Ovary (tissue), 9 donors: ENCODE data around the gene ZNF524. TPM values are rescaled to one million over a fixed set of nuclear protein-coding genes. Genes with fewer than 3 reads are reported as not detected.

Experiments used
- DNase-seq, 5 donors: peaks; one replicate each; pipeline ENCODE4 v3.0.0-alpha.2; 2019 to 2020
- H3K27ac ChIP-seq, 2 donors: fragments of 200-600 bp; one replicate each; pipeline versions ENCODE4 v1.5.1 to v1.8.0; 2019 to 2022
- H3K27me3 ChIP-seq: fragments of 200-600 bp; one replicate; pipeline ENCODE4 v1.8.0; 2022
- H3K36me3 ChIP-seq: fragments of 200-600 bp; sonication (generic); one replicate; pipeline ENCODE4 v1.5.1; 2019
- H3K4me1 ChIP-seq: one replicate; pipeline ENCODE4 v1.8.1; 2013; ENCODE audit warnings: mild to moderate bottlenecking, moderate library complexity; ENCODE audit not compliant: insufficient read depth
- H3K4me3 ChIP-seq: fragments of 200-600 bp; sonication (generic); one replicate; pipeline ENCODE4 v1.5.1; 2017
- H3K9me3 ChIP-seq, 2 donors: fragments of 200-600 bp in 1 of 2; sonication (generic) in 1 of 2; one replicate each; pipeline versions ENCODE4 v1.5.1 to v1.8.1; 2013 to 2019; ENCODE audit warnings: mild to moderate bottlenecking in 1 of 2, moderate library complexity in 1 of 2
- EP300 ChIP-seq: sonication (generic); formaldehyde crosslinking; IDR thresholded peaks from one replicate; pipeline ENCODE4 v1.6.1; 2017; ENCODE audit warnings: antibody characterized with exemption
- POLR2A ChIP-seq: fragments of 450-650 bp; IDR thresholded peaks from one replicate; pipeline ENCODE4 v1.6.1; 2017; ENCODE audit warnings: antibody characterized with exemption, mild to moderate bottlenecking, moderate library complexity
- WGBS, 3 donors: extraction: QIAGEN DNeasy Blood & Tissue Kit in 1 of 3; methylation state at CpG; one replicate each; pipeline versions ENCODE4 v1.1.5 to v1.1.7; 2013 to 2017; 5-methylcytosine and 5-hydroxymethylcytosine counted together
- intact Hi-C, 4 donors: fragments of 100-400 bp; cut with DNase I; formaldehyde crosslinking; loops; one replicate each; pipeline versions ENCODE4 v1.11.0 to v1.15.1; 2022 to 2023
- polyA plus RNA-seq, 2 donors: library from polyadenylated mRNA; stranded (reverse); fragments of 200-250 nt in 1 of 2; fragments of 350-450 nt in 1 of 2; fragmentation: Illumina TruSeq in 1 of 2; extraction: RNeasy Lipid Tissue Mini Kit (QIAGEN cat#74804) in 1 of 2; gene quantifications; one replicate each; pipeline ENCODE4 v1.2.3, GENCODE V29; 2013 to 2014
- total RNA-seq, 7 donors: library from RNA; depleted of rRNA in 2 of 7; stranded (reverse); fragments of >200 nt in 2 of 7; fragmentation: NEBNext Ultra II Directional in 3 of 7; extraction: Animal tissue kit (Norgen Biotek cat#: 25700) in 3 of 7; gene quantifications; one replicate each; pipeline versions ENCODE4 v1.1.0 to v1.2.4, GENCODE V29; 2016 to 2023
- TF ChIP-seq, protein P1 (sequence below), 3 donors: fragments of 450-650 bp in 2 of 3; fragments of 200-600 bp in 1 of 3; IDR thresholded peaks; one replicate each; pipeline versions ENCODE4 v1.5.1 to v1.8.0; 2016 to 2022; ENCODE audit warnings: antibody characterized with exemption in 3 of 3, mild to moderate bottlenecking in 1 of 3
- donor health status: DM: no; HTN: no; CAD: no; lungs with moderate emphysema.
- donor health status: DM: no; HTN: no; CAD: no.
- donor health status: Bipolar disorder and iron deficiency.
- donor health status: DM: yes; HTN: yes; CAD: no.
- donor health status: DM: no; HTN: no; CAD: no.
- donor health status: DM: yes; HTN: yes; CAD: no.

The ZNF524 gene
- total and polyA plus RNA-seq, 9 donors, result 0.15 to 28.0 (median 17.8) TPM

DNA sequence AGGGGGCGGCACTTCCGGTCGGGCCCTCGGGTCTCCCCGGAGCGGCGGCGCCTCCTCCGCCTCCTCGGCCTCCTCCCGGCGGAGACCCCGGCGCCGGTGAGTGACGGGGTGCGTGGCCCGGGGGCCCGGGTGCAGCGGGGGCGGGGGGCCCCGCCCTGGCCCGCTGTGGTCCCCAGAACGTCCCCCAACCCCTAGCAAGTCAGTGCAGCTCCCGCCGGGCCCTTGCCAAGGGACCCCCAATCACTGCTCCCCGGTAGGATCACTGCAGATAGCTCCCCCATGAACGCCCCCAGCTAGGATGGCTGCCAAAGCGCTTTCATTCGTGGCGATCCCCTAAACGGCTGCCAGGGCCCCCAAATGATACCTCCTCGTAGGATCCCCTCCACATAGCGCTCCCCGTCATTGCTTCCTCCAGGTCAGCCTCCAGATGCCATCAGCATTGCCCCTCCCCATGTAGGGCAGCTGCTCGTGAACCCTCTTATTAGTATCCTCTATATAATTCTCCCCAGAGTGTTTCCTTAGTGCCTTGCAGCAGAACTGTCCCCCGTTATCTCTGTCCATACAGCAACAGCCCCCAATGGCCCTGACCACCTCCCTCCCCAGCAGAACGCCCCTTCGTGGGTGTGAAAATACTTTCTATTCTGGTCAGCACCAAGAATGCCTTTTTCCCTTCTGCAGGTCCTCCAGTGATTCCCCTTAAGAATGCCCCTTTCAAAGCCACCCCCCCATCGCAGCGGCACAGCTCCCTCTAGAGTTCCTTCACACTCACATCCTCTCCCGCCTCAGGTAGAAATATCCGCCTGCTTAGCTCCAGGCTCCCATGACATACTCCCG, 5.8 kb downstream of the ZNF524 start, which contains the start of gene ZNF865:
Gene ZNF865, plus strand, starts transcription at position 11 of the 834 bp plus-strand sequence. CDS start 7,972 bp downstream, outside the sequence.
- Histone ChIP-seq H3K9me3 (no peaks in the 10 kb centered on the region), H3K36me3 (no peaks in the 10 kb centered on the region), H3K27me3 (no peaks in the 10 kb centered on the region), H3K27ac (peak within 1 kb of the TSS; percentile 89 to 91), H3K4me1 (peaks cover 6% of the 10 kb centered on the region), H3K4me3 (peak within 1 kb of the TSS; percentile 73)
- intact Hi-C loops, result loop anchor here (2.0 to 5.0 kb wide), 2 partner anchors 89 kb away; no protein-coding TSS in a partner anchor
- WGBS, 3 donors, result 0 to 1% (median 1%) methylated on average over 20 to 44 of the region's 44 CpGs
- peak; percentile 67 to 85 (median 81) for DNase-seq
- TF ChIP-seq, protein P1, sequence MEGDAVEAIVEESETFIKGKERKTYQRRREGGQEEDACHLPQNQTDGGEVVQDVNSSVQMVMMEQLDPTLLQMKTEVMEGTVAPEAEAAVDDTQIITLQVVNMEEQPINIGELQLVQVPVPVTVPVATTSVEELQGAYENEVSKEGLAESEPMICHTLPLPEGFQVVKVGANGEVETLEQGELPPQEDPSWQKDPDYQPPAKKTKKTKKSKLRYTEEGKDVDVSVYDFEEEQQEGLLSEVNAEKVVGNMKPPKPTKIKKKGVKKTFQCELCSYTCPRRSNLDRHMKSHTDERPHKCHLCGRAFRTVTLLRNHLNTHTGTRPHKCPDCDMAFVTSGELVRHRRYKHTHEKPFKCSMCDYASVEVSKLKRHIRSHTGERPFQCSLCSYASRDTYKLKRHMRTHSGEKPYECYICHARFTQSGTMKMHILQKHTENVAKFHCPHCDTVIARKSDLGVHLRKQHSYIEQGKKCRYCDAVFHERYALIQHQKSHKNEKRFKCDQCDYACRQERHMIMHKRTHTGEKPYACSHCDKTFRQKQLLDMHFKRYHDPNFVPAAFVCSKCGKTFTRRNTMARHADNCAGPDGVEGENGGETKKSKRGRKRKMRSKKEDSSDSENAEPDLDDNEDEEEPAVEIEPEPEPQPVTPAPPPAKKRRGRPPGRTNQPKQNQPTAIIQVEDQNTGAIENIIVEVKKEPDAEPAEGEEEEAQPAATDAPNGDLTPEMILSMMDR (IDR thresholded peaks at IDR 0.05), result peak in 2 of 3 donors; percentile 60 to 61
- no peak for TF ChIP-seq EP300

DNA sequence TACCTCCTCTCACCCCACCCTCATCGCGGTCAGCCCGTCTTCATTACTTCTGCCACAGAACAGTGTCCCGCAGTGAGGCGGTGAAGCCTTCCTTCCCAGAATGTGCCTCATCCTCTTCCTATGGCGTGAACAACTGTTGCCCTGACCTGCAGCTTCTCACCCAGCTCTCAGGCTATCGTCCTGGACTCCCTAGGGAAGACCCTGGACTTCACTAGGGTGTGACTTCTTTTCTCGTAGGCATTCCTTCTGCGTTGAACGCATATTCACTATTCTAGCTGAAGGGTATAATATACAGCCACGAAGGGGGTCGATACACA, 6.3 kb downstream of the ZNF524 start:
- Histone ChIP-seq H3K27me3 (no peaks in the 10 kb centered on the region), H3K4me3 (peak overlapping the region; percentile 73), H3K9me3 (no peaks in the 10 kb centered on the region), H3K36me3 (no peaks in the 10 kb centered on the region), H3K27ac (peak overlapping the region in 1 of 2 donors; percentile 91), H3K4me1 (peaks cover 6% of the 10 kb centered on the region)
- intact Hi-C loops, result loop anchor here (2.0 to 5.0 kb wide), 2 partner anchors 89 to 90 kb away; no protein-coding TSS in a partner anchor
- no peak for DNase-seq
- TF ChIP-seq EP300 (no peak), POLR2A (no peak)
- TF ChIP-seq, protein P1 (IDR thresholded peaks at IDR 0.05), result no peak
- 17 to 23% (median 19%) methylated on average over 12 of the region's 12 CpGs for WGBS, 3 donors

DNA sequence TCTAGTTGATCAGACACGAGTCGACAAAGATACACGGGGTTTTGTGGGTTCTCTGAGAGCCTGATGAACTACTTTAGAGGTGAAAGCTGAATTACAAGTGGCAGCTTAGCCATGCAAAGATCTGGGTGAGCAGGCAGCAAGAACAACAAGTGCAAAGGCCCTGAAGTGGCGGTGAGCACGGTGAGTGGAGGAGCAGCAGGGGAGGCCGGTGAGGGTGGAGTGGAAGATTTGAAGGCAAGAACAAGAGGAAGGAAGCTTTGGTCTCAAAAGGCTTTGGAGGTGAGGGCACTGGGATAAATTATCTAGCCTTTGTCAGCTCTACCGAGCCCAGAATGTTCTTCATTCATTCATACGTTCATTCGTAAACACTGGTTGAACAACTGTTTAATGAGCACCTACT, 6.7 kb downstream of the ZNF524 start:
- no peaks in the 10 kb centered on the region for H3K9me3 ChIP-seq
- H3K27ac ChIP-seq, result no peak overlapping the region
- no peak overlapping the region for H3K4me3 ChIP-seq
- H3K4me1 ChIP-seq, result peaks cover 8% of the 10 kb centered on the region
- H3K36me3 ChIP-seq, result no peaks in the 10 kb centered on the region
- WGBS, 3 donors, result 63 to 66% (median 64%) methylated on average over 9 of the region's 9 CpGs
- TF ChIP-seq EP300, result no peak
- no peak for TF ChIP-seq POLR2A
- TF ChIP-seq, protein P1 (IDR thresholded peaks at IDR 0.05), result no peak
- intact Hi-C loops, result loop anchor here (2.0 to 5.0 kb wide), 2 partner anchors 90 kb away; no protein-coding TSS in a partner anchor
- H3K27me3 ChIP-seq, result no peaks in the 10 kb centered on the region
- DNase-seq, result no peak

DNA sequence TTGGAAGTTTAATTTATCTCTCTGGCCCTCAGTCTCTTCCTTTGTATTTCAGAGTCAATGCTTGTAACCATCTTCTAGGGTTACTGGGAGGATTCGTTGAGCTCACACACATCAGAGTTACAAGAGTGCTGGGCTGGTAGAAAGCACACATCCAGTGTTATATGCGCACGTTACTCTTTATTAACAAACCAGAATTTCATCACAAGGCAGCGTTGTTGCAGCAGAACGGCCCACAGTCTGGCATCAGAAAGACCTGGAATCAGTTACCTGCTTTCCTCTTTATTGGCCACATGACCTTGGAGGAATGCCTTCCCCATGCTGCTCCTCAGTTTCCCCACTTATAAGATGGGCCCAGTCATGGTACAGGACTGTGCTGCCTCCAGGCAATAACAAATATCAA, 9.2 kb downstream of the ZNF524 start:
- no peak overlapping the region for H3K27ac ChIP-seq
- no peaks in the 10 kb centered on the region for H3K36me3 ChIP-seq
- H3K9me3 ChIP-seq, result no peaks in the 10 kb centered on the region
- H3K4me1 ChIP-seq, result peaks cover 7% of the 10 kb centered on the region
- no peak overlapping the region for H3K4me3 ChIP-seq
- no peak for DNase-seq
- no peaks in the 10 kb centered on the region for H3K27me3 ChIP-seq
- 95 to 96% (median 95%) methylated on average over 5 of the region's 5 CpGs for WGBS, 3 donors
- TF ChIP-seq, protein P1 (IDR thresholded peaks at IDR 0.05), result no peak
- no peak for TF ChIP-seq EP300
- no peak for TF ChIP-seq POLR2A
- intact Hi-C loops, result loop anchor here in 3 of 4 donors (5.0 kb wide), 1 partner anchor 92 kb away; no protein-coding TSS in a partner anchor
